GM19438 (cell line): ENCODE measurements around the gene SLC1A5.
"Not testable (repeated sequence)": the region's sequence is repeated elsewhere in the genome, so short reads cannot be mapped to it uniquely, and the experiment has no call there.

ENCODE experiments used
- ATAC-seq: cut with Tn5 transposase; IDR thresholded peaks from one replicate; pipeline ENCODE4 v1.9.1; 2021; ENCODE audit warnings: low read depth; ENCODE audit not compliant: unreplicated experiment

The SLC1A5 gene

GRCh38 chr19:46775642-46776258 is 12.6 kb downstream of the SLC1A5 start:
- no peak for ATAC-seq

- no peak for ATAC-seq
Observed at GRCh38 chr19:46773018-46773399, 15.4 kb downstream of the SLC1A5 start.

GRCh38 chr19:46772170-46773017 is 16.0 kb downstream of the SLC1A5 start:
- ATAC-seq = no peak

- ATAC-seq = not testable (repeated sequence)
Observed at GRCh38 chr19:46768746-46769145, 19.6 kb downstream of the SLC1A5 start.

GRCh38 chr19:46766569-46767317 is 21.7 kb downstream of the SLC1A5 start:
- ATAC-seq = no peak

- no peak for ATAC-seq
Observed at GRCh38 chr19:46764817-46765291, 23.5 kb downstream of the SLC1A5 start.

- ATAC-seq = no peak
Observed at GRCh38 chr19:46762245-46762890, 26.0 kb downstream of the SLC1A5 start.

- ATAC-seq = no peak
Observed at GRCh38 chr19:46761418-46761831, 27.0 kb downstream of the SLC1A5 start.

- ATAC-seq = not testable (repeated sequence)
Observed at GRCh38 chr19:46760897-46761296, 27.5 kb downstream of the SLC1A5 start.

GRCh38 chr19:46760363-46760762 is 28.0 kb downstream of the SLC1A5 start:
- ATAC-seq = no peak

- no peak for ATAC-seq
Observed at GRCh38 chr19:46759817-46760333, 28.5 kb downstream of the SLC1A5 start.

- no peak for ATAC-seq
Observed at GRCh38 chr19:46759206-46759605, 29.2 kb downstream of the SLC1A5 start.

- no peak for ATAC-seq
Observed at GRCh38 chr19:46756544-46756888, 31.9 kb downstream of the SLC1A5 start.

GRCh38 chr19:46755853-46756543 is 32.4 kb downstream of the SLC1A5 start:
- no peak for ATAC-seq

GRCh38 chr19:46755077-46755852 is 33.1 kb downstream of the SLC1A5 start:
- ATAC-seq = no peak

GRCh38 chr19:46753420-46754155 is 34.8 kb downstream of the SLC1A5 start:
- ATAC-seq = no peak

- no peak for ATAC-seq
Observed at GRCh38 chr19:46748325-46749109, 39.9 kb downstream of the SLC1A5 start.
